Upper lobe of left lung (tissue), 4 donors: ENCODE data around the gene C16orf89.
"Not testable (repeated sequence)": the region's sequence is repeated elsewhere in the genome, so short reads cannot be mapped to it uniquely, and the experiment has no call there.

Experiments
- CTCF ChIP-seq, 6 experiments: fragments of 450-650 bp in 4 of 6; fragments of 200-600 bp in 2 of 6; sonication (generic) in 2 of 6; IDR thresholded peaks; one replicate each; pipeline ENCODE4 v1.5.1; 2016 to 2019; ENCODE audit warnings: antibody characterized with exemption in 6 of 6
- EP300 ChIP-seq, 4 donors: sonication (generic); formaldehyde crosslinking; IDR thresholded peaks; one replicate each; pipeline ENCODE4 v1.5.1; 2017; ENCODE audit warnings: antibody characterized with exemption in 4 of 4, control low read depth in 2 of 4
- POLR2A ChIP-seq, 4 donors: fragments of 450-650 bp; IDR thresholded peaks; one replicate each; pipeline ENCODE4 v1.5.1; 2016 to 2017; ENCODE audit warnings: antibody characterized with exemption in 4 of 4, mild to moderate bottlenecking in 2 of 4
- POLR2AphosphoS5 ChIP-seq, 2 donors: sonication (generic); formaldehyde crosslinking; IDR thresholded peaks; one replicate each; pipeline ENCODE4 v1.5.1; 2017; ENCODE audit warnings: antibody characterized with exemption in 2 of 2

DNA sequence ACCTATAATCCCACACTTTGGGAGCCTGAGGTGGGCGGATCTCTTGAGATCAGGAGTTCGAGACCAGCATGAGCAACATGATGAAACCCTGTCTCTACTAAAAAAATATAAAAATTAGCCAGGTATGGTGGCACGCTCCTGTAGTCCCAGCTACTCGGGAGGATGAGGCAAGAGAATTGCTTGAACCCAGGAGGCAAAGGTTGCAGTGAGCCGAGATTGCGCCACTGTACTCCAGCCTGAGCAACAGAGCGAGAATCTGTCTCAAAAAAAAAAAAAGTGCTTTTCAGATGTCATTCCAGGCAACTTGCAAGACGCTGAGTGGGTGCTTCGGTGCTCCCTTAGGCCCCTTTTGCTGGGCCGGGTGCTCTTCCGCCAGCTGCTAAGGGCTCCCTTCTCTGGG lies 21.2 kb downstream of the C16orf89 start:
- not testable (repeated sequence) for TF ChIP-seq CTCF, POLR2AphosphoS5, POLR2A, EP300 (IDR thresholded peaks at IDR 0.05)
